ENCODE data around the gene MCTP2.

DNA sequence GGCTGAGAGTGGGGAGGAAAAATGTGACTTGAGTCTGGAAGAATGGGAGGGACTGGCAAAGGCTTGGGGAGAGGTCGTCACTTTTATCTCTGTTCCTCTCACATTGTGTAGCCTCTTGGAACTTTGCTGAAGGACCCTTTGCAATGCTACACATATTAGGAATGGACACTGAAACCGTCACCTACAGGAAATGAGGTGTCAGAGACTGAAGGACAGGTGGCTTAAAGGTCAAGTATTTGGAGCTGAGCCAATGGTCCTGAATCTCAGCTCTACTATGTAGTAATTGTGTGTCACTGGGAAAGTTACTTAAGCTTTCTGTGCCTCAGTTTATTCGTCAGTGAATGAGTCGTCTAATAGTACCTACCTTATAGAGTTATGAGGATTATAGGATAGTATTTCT, 14.7 kb downstream of the MCTP2 start:
- TF ChIP-seq, protein P1, sequence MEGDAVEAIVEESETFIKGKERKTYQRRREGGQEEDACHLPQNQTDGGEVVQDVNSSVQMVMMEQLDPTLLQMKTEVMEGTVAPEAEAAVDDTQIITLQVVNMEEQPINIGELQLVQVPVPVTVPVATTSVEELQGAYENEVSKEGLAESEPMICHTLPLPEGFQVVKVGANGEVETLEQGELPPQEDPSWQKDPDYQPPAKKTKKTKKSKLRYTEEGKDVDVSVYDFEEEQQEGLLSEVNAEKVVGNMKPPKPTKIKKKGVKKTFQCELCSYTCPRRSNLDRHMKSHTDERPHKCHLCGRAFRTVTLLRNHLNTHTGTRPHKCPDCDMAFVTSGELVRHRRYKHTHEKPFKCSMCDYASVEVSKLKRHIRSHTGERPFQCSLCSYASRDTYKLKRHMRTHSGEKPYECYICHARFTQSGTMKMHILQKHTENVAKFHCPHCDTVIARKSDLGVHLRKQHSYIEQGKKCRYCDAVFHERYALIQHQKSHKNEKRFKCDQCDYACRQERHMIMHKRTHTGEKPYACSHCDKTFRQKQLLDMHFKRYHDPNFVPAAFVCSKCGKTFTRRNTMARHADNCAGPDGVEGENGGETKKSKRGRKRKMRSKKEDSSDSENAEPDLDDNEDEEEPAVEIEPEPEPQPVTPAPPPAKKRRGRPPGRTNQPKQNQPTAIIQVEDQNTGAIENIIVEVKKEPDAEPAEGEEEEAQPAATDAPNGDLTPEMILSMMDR (IDR thresholded peaks at IDR 0.05; ENCODE audit: insufficient read depth, low read length) = no peak
- no peak for TF ChIP-seq POLR2AphosphoS5 (IDR thresholded peaks at IDR 0.05; ENCODE audit: low read depth)
